Activated CD4-positive, alpha-beta T cell treated with anti-CD3 and anti-CD28 coated beads, Interleukin-2, amount 10 ng/mL, durations not matched to agents 7 days and 5 days (primary cell): Measurements from ENCODE around the gene CCDC88A. TPM values are rescaled to one million over a fixed set of nuclear protein-coding genes. Genes with fewer than 3 reads are reported as not detected.
"Not testable (repeated sequence)": the region's sequence is repeated elsewhere in the genome, so short reads cannot be mapped to it uniquely, and the experiment has no call there.

Experiments
- CTCF ChIA-PET: fragments of 350-600 bp; sonication (Branson Sonifier 250); formaldehyde crosslinking; loops from one replicate; lab custom pipeline; 2021; ENCODE audit warnings: antibody characterized with exemption; lab: Charles Lee
- POLR2A ChIA-PET: fragments of 350-600 bp; sonication (Branson Sonifier 250); formaldehyde crosslinking; loops from one replicate; lab custom pipeline; 2021; ENCODE audit warnings: antibody characterized with exemption; lab: Charles Lee
- DNase-seq: peaks from one replicate; pipeline ENCODE4 v3.0.0-alpha.2; 2020
- H3K27ac Mint-ChIP-seq: one replicate; pipeline ENCODE4 v1.8.0; 2021; ENCODE audit warnings: mild to moderate bottlenecking, moderate library complexity, mixed read lengths
- H3K27me3 Mint-ChIP-seq: one replicate; pipeline ENCODE4 v1.8.0; 2021; ENCODE audit warnings: mixed read lengths
- H3K36me3 Mint-ChIP-seq: one replicate; pipeline ENCODE4 v1.8.0; 2021; ENCODE audit warnings: low read depth, mixed read lengths
- H3K4me1 Mint-ChIP-seq: one replicate; pipeline ENCODE4 v1.8.0; 2021; ENCODE audit warnings: mixed read lengths
- H3K4me3 Mint-ChIP-seq: one replicate; pipeline ENCODE4 v1.8.0; 2021; ENCODE audit warnings: mild to moderate bottlenecking, moderate library complexity, mixed read lengths
- H3K9me3 Mint-ChIP-seq: one replicate; pipeline ENCODE4 v1.8.0; 2021; ENCODE audit warnings: mixed read lengths
- total RNA-seq, 2 experiments: library from RNA; stranded (reverse); gene quantifications; one replicate each; pipeline ENCODE4 v1.2.3, GENCODE V29; 2021

Gene CCDC88A
- total RNA-seq, 2 experiments from 2014 or later = 7.8 to 9.5 TPM

DNA sequence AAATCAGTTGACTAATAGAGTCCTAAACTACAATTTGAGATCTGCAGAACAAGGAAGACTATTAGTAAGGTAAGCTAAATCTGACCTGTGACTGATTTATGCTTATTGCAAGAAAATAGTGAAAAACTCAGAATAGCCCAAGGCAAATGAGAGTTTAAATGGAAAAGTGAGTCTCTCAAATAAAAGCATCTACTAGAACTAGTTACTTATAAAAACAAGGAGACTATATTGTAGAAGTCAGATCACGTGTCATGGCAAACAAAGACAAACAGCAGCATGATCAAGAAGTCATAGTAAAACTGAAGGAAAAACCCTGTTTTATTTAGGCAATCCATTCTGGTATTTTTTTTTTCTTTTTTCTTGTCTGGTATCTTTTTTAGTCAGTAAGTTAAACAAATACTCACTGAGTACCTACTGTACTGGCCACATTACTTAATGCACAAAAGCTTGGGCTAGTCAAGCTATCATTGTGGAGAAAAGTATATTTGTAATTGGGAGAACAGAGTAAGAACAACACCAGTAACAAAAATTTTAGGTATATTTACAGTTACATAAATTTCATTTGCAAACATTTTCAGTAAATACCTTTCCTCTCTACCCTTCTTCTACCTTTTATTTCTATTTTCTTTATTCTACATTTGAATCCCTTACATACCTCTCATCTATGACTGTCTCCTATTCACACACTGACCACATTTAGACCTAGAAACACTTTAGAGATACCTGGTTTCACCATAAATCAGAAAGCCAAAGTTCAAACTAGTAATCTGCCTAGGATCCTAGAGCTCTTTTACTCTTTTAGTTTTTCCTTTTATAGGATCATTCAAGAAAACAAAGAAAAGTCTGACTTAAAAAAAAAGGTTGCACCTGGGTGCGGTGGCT is 23.7 kb downstream of the CCDC88A start:
- H3K4me3 Mint-ChIP-seq = no peak overlapping the region
- DNase-seq = no peak
- H3K9me3 Mint-ChIP-seq = no peaks in the 10 kb centered on the region
- no peaks in the 10 kb centered on the region for H3K36me3 Mint-ChIP-seq
- H3K4me1 Mint-ChIP-seq = no peaks in the 10 kb centered on the region
- CTCF ChIA-PET = no interaction called here
- peaks cover 4% of the 10 kb centered on the region for H3K27me3 Mint-ChIP-seq
- POLR2A ChIA-PET = no interaction called here
- no peak overlapping the region for H3K27ac Mint-ChIP-seq

DNA sequence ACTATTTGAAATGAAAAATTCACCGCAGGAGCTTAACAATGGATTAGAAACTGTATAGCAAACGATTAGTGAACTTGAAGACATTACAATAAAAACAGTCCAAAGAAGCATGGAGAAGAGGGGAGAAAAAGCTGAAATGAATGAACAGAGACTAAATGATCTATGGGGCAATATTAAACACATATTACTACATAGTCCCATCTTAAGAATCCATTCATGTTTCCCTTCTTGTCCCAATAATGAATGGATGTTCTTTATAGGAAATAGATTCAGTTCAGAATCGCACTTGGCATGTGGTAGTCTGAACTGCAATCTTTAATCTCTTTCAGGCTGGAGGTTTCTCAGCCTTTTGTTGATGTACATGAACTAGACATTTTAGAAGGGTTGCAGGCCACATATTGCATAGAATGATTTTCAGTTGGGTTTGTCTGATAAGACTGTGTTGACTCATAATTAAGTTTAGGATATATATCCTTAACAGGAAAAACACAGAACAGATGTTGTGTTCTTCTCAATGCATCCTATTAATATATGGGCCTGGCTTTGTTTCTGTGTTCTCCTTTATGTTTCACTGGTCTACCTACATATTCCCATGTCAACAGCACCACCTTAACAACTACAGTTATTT is 27.9 kb downstream of the CCDC88A start:
- H3K4me1 Mint-ChIP-seq = no peaks in the 10 kb centered on the region
- POLR2A ChIA-PET = no interaction called here
- H3K4me3 Mint-ChIP-seq = no peak overlapping the region
- no peaks in the 10 kb centered on the region for H3K36me3 Mint-ChIP-seq
- H3K27me3 Mint-ChIP-seq = peaks cover 4% of the 10 kb centered on the region
- H3K27ac Mint-ChIP-seq = no peak overlapping the region
- H3K9me3 Mint-ChIP-seq = no peaks in the 10 kb centered on the region
- DNase-seq = no peak
- CTCF ChIA-PET = interaction anchor here (0.9 kb wide), 1 partner anchor 22 kb away, joined by 3 read pairs; no protein-coding TSS in a partner anchor

DNA sequence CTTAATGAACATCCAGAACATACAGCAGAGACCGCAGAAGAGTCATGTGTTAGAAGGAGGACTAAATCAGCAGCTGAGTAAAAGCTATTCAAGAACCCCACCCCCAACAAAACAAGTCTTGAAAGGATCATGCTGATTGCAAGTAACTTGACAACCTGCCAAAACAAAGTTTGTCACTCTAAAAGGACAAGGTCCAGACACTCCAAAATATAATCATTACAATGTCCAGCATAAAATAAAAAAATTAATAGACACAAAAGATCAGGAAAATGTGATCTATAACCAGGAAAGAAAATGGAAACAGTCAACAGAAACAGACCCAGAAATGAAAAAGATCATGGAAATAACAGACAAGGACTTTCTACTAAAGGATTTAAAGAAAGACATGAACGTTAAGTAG is 28.5 kb downstream of the CCDC88A start:
- Mint-ChIP-seq H3K27me3 (peaks cover 4% of the 10 kb centered on the region), H3K9me3 (no peaks in the 10 kb centered on the region), H3K36me3 (no peaks in the 10 kb centered on the region), H3K27ac (no peak overlapping the region), H3K4me1 (no peaks in the 10 kb centered on the region), H3K4me3 (no peak overlapping the region)
- ChIA-PET CTCF (interaction anchor here (0.6 kb wide), 1 partner anchor 167 kb away, joined by 3 read pairs; no protein-coding TSS in a partner anchor), POLR2A (no interaction called here)
- no peak for DNase-seq

GRCh38 chr2:55385516-55385915 is 34.1 kb downstream of the CCDC88A start:
- not testable (repeated sequence) for H3K4me1 Mint-ChIP-seq, H3K4me3 Mint-ChIP-seq, DNase-seq, H3K36me3 Mint-ChIP-seq, H3K9me3 Mint-ChIP-seq, H3K27me3 Mint-ChIP-seq, H3K27ac Mint-ChIP-seq
- POLR2A ChIA-PET = interaction anchor here (0.6 kb wide), 1 partner anchor 212 kb away, joined by 3 read pairs; no protein-coding TSS in a partner anchor
- CTCF ChIA-PET = interaction anchor here (0.7 to 1.6 kb wide), 2 partner anchors 16 to 25 kb away, joined by 3 to 4 read pairs; no protein-coding TSS in a partner anchor

DNA sequence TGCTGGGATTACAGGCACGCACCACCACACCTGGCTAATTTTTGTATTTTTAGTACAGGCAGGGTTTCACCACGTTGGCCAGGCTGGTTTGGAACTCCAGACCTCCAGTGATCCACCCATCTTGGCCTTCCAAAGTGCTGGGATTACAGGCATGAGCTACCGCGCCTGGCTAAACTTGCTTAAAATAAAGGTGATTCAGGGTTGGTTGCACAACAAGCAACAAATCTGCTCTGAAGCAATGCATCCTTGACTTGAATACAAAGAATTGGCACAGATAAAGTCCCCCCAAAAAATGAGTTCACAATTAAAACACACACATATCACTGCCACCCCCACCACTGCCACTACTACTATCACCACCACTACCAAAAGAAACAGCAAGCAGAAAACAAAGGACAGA is 34.9 kb downstream of the CCDC88A start:
- POLR2A ChIA-PET = no interaction called here
- no peak for DNase-seq
- Mint-ChIP-seq H3K27me3 (no peaks in the 10 kb centered on the region), H3K27ac (no peak overlapping the region), H3K9me3 (no peaks in the 10 kb centered on the region), H3K36me3 (no peaks in the 10 kb centered on the region), H3K4me3 (no peak overlapping the region), H3K4me1 (no peaks in the 10 kb centered on the region)
- CTCF ChIA-PET = interaction anchor here (1.6 kb wide), 1 partner anchor 26 kb away, joined by 4 read pairs; no protein-coding TSS in a partner anchor

DNA sequence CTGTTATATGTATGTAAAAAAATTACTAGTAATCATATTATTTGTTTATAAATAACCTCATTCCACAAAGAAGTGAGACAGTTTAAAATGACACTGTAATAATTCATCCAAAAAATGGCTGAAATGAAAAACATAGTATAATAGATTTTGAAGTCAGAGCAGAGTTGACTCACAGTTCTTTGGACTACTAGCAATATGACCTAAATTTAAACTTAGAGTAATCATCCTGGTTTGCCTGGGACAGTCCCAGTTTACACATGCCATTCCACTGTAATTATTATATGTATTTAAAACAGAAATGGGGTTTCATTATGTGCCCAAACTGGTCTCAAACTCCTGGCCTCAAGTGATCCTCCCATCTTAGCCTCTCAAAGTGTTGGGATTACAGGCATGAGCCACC is 48.3 kb downstream of the CCDC88A start:
- no peaks in the 10 kb centered on the region for H3K27me3 Mint-ChIP-seq
- no peak for DNase-seq
- ChIA-PET POLR2A (no interaction called here), CTCF (no interaction called here)
- no peak overlapping the region for H3K4me3 Mint-ChIP-seq
- no peaks in the 10 kb centered on the region for H3K9me3 Mint-ChIP-seq
- no peak overlapping the region for H3K27ac Mint-ChIP-seq
- H3K36me3 Mint-ChIP-seq = no peaks in the 10 kb centered on the region
- no peaks in the 10 kb centered on the region for H3K4me1 Mint-ChIP-seq

GRCh38 chr2:55370208-55370607 is 49.4 kb downstream of the CCDC88A start:
- no peaks in the 10 kb centered on the region for H3K27me3 Mint-ChIP-seq
- DNase-seq = no peak
- no peaks in the 10 kb centered on the region for H3K4me1 Mint-ChIP-seq
- no peaks in the 10 kb centered on the region for H3K9me3 Mint-ChIP-seq
- H3K4me3 Mint-ChIP-seq = no peak overlapping the region
- no peaks in the 10 kb centered on the region for H3K36me3 Mint-ChIP-seq
- H3K27ac Mint-ChIP-seq = no peak overlapping the region
- POLR2A ChIA-PET = no interaction called here
- CTCF ChIA-PET = no interaction called here

DNA sequence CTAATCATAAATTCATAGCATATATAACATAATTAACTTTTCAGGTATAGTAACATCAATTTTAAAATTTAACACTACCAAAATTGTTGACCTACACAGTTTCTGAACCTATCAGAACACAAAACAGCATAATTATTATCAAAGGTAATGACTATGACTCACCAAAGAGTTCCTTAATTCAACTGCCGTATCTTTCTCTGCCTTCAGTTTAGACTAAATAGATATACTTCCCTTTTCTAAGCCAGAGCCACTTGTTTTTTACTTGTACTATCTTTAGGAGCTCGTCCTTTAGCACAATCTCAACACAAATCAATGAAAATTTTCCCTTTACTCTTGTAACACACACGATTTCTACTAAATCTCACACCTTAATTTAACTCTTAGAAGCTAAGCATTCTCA is 54.4 kb downstream of the CCDC88A start:
- H3K27me3 Mint-ChIP-seq = no peaks in the 10 kb centered on the region
- no peaks in the 10 kb centered on the region for H3K4me1 Mint-ChIP-seq
- H3K36me3 Mint-ChIP-seq = no peaks in the 10 kb centered on the region
- POLR2A ChIA-PET = no interaction called here
- DNase-seq = no peak
- H3K27ac Mint-ChIP-seq = no peak overlapping the region
- CTCF ChIA-PET = interaction anchor here (1.2 kb wide), 1 partner anchor 9 kb away, joined by 3 read pairs; no protein-coding TSS in a partner anchor
- H3K4me3 Mint-ChIP-seq = no peak overlapping the region
- H3K9me3 Mint-ChIP-seq = no peaks in the 10 kb centered on the region

DNA sequence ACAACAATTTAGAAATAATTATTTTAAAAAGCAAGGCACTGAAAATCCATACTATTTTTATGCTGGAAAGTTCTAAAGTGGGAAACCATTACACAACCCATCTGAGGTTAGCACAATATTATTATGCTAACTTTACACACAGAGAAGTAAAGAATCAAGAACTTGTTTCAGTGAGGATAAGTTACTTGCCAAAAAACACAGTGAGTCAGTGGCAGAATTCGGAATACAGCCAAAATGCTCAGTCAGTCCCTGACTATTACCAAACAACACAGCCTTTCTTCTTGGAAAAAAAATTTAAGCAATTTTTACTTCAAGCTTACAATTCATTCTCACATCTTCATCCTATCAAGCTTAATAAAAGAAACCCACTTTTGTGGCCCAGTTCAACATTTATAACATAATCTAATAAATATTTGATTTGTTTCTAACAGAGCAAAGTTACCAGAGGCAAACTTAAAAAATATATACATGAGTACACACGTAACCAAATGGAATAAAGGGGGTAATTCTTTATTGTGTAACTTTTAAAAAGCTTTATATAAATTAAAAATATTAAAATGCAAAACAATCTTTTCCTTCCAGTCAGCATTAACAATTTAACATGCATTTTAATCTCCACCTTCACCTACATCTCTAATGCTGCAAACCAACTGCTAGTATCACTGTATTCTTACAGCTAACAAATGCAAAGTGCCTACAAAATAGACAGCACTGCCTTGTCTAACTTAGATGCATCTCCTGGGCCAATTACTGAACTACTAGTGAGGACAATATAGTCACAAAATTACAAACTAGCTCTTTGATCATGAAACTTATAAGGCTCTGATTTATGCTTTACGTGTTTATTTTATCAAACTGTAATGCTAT is 55.2 kb downstream of the CCDC88A start:
- Mint-ChIP-seq H3K9me3 (no peaks in the 10 kb centered on the region), H3K4me1 (no peaks in the 10 kb centered on the region), H3K36me3 (no peaks in the 10 kb centered on the region), H3K27ac (no peak overlapping the region), H3K4me3 (no peak overlapping the region), H3K27me3 (no peaks in the 10 kb centered on the region)
- DNase-seq = no peak
- CTCF ChIA-PET = no interaction called here
- POLR2A ChIA-PET = no interaction called here

- Mint-ChIP-seq H3K4me3 (no peak overlapping the region), H3K36me3 (no peaks in the 10 kb centered on the region), H3K9me3 (no peaks in the 10 kb centered on the region), H3K27me3 (no peaks in the 10 kb centered on the region), H3K27ac (no peak overlapping the region), H3K4me1 (no peaks in the 10 kb centered on the region)
- DNase-seq = no peak
- ChIA-PET POLR2A (no interaction called here), CTCF (interaction anchor here (0.5 kb wide), 1 partner anchor 1509 kb away, joined by 5 read pairs; no protein-coding TSS in a partner anchor)
Measured at GRCh38 chr2:55363636-55364035, 56.0 kb downstream of the CCDC88A start.

DNA sequence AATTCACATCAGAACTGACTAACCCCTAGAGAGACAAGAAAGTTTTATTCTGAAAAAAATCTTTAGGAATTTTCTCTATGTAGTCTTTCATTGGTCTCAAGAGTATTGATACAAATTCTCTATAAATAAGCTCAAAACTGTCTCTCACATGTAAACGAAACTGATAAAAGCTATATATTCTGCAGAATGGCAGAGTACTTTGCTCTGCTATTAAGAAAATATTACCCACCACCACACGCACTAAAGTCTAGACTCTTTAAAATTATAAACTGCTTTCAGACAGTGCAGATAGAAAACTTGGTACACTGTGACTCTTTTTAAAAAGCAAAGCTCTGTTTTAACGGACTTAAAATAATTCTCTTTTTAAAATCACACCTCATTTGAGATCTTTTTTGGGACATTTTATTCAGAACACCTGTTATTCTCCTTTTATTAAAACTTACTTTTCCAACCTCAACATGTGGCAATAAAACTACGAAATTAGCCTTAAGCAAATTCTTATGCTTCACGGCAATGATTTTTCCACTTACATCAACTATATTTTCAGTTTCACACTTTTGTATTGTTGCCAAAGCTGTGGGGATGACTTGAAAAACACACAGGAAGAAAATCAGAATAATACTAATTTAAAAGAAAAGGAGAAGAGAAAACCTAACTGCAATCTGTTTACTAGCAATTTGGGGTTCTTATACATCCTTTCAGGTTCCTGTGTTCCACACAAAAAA is 58.0 kb downstream of the CCDC88A start:
- Mint-ChIP-seq H3K27ac (no peak overlapping the region), H3K9me3 (no peaks in the 10 kb centered on the region), H3K36me3 (no peaks in the 10 kb centered on the region), H3K27me3 (no peaks in the 10 kb centered on the region), H3K4me3 (no peak overlapping the region), H3K4me1 (no peaks in the 10 kb centered on the region)
- POLR2A ChIA-PET = no interaction called here
- DNase-seq = no peak
- CTCF ChIA-PET = no interaction called here

- Mint-ChIP-seq H3K4me1 (no peaks in the 10 kb centered on the region), H3K27me3 (no peaks in the 10 kb centered on the region), H3K36me3 (no peaks in the 10 kb centered on the region), H3K4me3 (no peak overlapping the region), H3K9me3 (no peaks in the 10 kb centered on the region), H3K27ac (no peak overlapping the region)
- ChIA-PET POLR2A (no interaction called here), CTCF (no interaction called here)
- no peak for DNase-seq
Measured at GRCh38 chr2:55358451-55358850, 61.2 kb downstream of the CCDC88A start.
